ENCODE measurements around the gene AGER.
"Not testable (repeated sequence)": the region's sequence is repeated elsewhere in the genome, so short reads cannot be mapped to it uniquely, and the experiment has no call there.

The AGER gene

GRCh38 chr6:32198345-32198696 is 14.3 kb upstream of the AGER start:
- no peak for DNase-seq

- DNase-seq = no peak
Observed at GRCh38 chr6:32196682-32197616, 12.9 kb upstream of the AGER start.

GRCh38 chr6:32195902-32196681 is 12.0 kb upstream of the AGER start:
- DNase-seq = no peak

GRCh38 chr6:32195652-32195901 is 11.5 kb upstream of the AGER start:
- peak; percentile 98 for DNase-seq

GRCh38 chr6:32194825-32195651 is 11.0 kb upstream of the AGER start:
- DNase-seq = no peak

- no peak for DNase-seq
Observed at GRCh38 chr6:32194388-32194787, 10.3 kb upstream of the AGER start.

- not testable (repeated sequence) for DNase-seq
Observed at GRCh38 chr6:32193096-32193495, 9.0 kb upstream of the AGER start.

- peak; percentile 63 for DNase-seq
Observed at GRCh38 chr6:32192608-32193039, 8.6 kb upstream of the AGER start, which contains the start of gene GPSM3. TSS of gene GPSM3 (minus strand) at chr6:32192643. CDS start at chr6:32192513, 130 bp downstream.

GRCh38 chr6:32191696-32192607 is 7.9 kb upstream of the AGER start:
- no peak for DNase-seq

GRCh38 chr6:32190911-32191677 is 7.0 kb upstream of the AGER start:
- no peak for DNase-seq

GRCh38 chr6:32190054-32190851 is 6.2 kb upstream of the AGER start, which contains the start of gene PBX2:
TSS of gene PBX2 (minus strand) at chr6:32190202. CDS start at chr6:32189915, 287 bp downstream.
- DNase-seq = peak; percentile 74

GRCh38 chr6:32189742-32190053 is 5.6 kb upstream of the AGER start:
- DNase-seq = no peak

- DNase-seq = no peak
Observed at GRCh38 chr6:32189069-32189741, 5.2 kb upstream of the AGER start.

- DNase-seq = no peak
Observed at GRCh38 chr6:32188381-32189068, 4.5 kb upstream of the AGER start.

GRCh38 chr6:32187725-32188380 is 3.8 kb upstream of the AGER start:
- DNase-seq = not testable (repeated sequence)

GRCh38 chr6:32187009-32187709 is 3.1 kb upstream of the AGER start:
- no peak for DNase-seq

- not testable (repeated sequence) for DNase-seq
Observed at GRCh38 chr6:32186151-32186840, 2.2 kb upstream of the AGER start.

Data from activated T-cell treated with anti-CD3 and anti-CD28 coated beads, Interleukin-2, amount 50 U/mL, for 1 hour (primary cell).